Activated naive CD4-positive, alpha-beta T cell treated with anti-CD3 and anti-CD28 coated beads, Interleukin-2, amount 50 U/mL, for 24 hours (primary cell): Measurements from ENCODE around the gene CD44.

Experiments
- H3K27ac Mint-ChIP-seq: one replicate; pipeline ENCODE4 v1.8.0; 2021; ENCODE audit warnings: mild to moderate bottlenecking, mixed read lengths
- H3K27me3 Mint-ChIP-seq: one replicate; pipeline ENCODE4 v1.8.0; 2021; ENCODE audit warnings: mixed read lengths
- H3K36me3 Mint-ChIP-seq: one replicate; pipeline ENCODE4 v1.8.0; 2021; ENCODE audit warnings: mixed read lengths
- H3K4me1 Mint-ChIP-seq: one replicate; pipeline ENCODE4 v1.8.0; 2021; ENCODE audit warnings: mixed read lengths
- H3K4me3 Mint-ChIP-seq: one replicate; pipeline ENCODE4 v1.8.0; 2021; ENCODE audit warnings: mild to moderate bottlenecking, mixed read lengths
- H3K9me3 Mint-ChIP-seq: one replicate; pipeline ENCODE4 v1.8.0; 2021; ENCODE audit warnings: mixed read lengths

CD44 gene

DNA sequence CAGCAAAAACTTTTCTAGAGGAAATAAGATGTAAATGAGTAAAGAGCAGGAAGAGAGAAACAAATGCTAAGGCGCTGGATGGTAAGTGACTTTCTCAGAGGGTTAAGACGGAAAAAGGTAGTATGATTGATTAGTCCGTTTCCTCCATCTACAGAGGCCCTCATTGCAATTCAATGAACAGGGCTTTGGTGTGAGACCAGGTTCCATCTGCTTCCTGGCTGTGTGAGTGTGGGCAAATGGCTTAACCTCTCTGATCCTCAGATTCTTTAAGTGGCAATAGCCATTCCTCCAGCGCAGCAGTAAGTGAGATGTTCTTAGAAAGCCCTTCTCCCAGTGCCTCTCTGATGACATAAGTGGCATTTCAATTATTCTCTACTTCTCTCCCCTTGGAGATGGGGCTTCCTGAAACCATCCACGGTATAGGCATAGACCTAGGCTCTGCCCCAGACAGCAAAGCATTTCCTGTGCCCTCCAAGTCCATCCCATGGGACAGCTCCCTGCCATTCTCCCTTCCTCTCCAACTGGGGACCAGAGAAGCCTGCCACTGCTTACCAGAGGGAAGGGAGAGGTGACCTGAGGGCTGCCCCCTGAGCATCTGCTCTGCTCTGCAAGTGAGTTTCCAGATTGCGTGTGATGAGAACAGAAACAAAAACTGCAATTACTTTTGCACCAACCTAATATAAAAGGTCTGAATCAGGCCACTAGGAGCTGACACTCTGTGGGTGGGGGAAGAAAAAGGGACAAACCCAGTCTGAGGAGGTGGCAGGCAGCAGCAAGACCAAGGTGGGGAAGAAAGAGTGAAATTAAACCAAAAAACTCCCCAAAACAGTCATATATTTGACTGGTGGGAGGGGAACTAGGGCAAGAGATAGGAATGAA, 12.7 kb upstream of the CD44 start:
- H3K4me1 Mint-ChIP-seq, result peaks cover 76% of the 10 kb centered on the region
- H3K36me3 Mint-ChIP-seq, result peaks cover 2% of the 10 kb centered on the region
- peaks cover 5% of the 10 kb centered on the region for H3K9me3 Mint-ChIP-seq
- peak overlapping the region; percentile 98 for H3K27ac Mint-ChIP-seq
- peak overlapping the region; percentile 86 for H3K4me3 Mint-ChIP-seq
- no peaks in the 10 kb centered on the region for H3K27me3 Mint-ChIP-seq

DNA sequence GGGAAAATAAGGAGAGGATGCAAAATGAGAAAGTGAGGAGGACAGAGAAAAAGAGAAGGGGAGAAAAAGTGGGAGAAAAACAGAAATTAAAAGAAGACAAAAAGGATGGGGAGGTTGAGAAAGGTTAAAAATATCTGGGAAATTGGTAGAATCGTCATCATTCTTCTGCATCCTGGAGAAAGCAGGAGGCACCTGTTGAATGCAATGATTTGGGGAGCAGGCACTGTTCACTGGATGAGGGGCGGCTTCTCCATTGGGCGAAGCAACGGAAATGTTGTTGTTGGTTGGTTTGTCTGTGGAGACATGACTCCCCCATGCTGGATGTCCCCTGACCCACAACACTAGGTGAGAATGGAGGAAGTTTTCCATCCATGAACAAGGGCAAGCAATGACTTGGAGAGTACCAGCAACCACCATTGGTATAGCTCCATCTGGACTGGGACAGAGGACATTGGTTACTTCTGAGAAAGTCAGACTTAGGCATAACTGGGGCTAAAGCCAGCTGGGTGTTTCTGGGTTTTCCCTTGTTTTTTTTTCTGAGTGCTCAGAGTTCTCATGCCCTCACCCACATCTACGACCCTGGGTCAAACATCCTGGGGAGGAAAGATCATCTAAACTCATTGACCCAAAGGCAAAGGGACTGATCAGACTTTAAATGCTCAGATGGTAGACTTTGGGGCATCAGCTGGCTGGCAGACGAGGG, 11.9 kb upstream of the CD44 start:
- Mint-ChIP-seq H3K4me3 (peak overlapping the region; percentile 86), H3K4me1 (peaks cover 76% of the 10 kb centered on the region), H3K27me3 (no peaks in the 10 kb centered on the region), H3K36me3 (peaks cover 2% of the 10 kb centered on the region), H3K9me3 (no peaks in the 10 kb centered on the region), H3K27ac (peak overlapping the region; percentile 98)

DNA sequence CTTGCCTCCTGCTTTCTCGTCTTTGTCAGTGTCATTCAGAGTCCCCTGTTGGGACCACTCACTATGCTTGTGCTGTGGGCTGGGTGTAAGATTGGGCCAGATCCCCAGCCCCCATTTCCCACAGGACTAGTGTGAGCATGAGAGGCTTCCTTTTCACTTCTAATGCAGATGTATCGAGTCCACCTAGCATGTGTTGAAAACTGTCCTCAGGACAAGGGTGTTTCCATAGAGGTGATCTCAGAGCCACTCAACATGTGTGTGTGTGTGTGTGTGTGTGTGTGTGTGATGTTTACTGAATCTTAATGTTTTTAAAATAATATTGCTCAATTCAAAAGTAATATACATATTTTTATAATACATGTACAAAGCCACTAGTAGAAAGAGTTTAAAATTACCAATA, 11.4 kb upstream of the CD44 start:
- H3K27ac Mint-ChIP-seq, result peak overlapping the region; percentile 98
- no peaks in the 10 kb centered on the region for H3K9me3 Mint-ChIP-seq
- peaks cover 2% of the 10 kb centered on the region for H3K36me3 Mint-ChIP-seq
- H3K27me3 Mint-ChIP-seq, result no peaks in the 10 kb centered on the region
- peak overlapping the region; percentile 86 for H3K4me3 Mint-ChIP-seq
- H3K4me1 Mint-ChIP-seq, result peaks cover 75% of the 10 kb centered on the region

DNA sequence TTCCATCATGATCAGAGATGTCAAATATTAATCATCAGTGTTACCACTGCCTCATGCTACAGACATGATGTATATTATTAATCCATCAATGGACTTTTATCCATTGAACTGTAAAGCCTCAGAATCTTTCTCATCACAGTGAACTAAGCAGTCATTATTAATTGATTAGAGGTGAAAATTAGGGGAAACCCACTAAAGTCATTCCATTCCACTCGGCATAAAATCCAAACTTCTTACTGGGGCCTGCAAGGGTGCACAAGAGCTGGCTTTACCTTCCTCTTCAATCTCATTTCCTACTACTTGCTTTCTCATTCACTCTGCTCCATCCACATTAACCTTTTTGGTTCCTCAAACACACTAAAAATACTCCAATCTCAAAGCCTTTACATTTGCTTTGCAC, 7.9 kb upstream of the CD44 start:
- no peaks in the 10 kb centered on the region for H3K27me3 Mint-ChIP-seq
- H3K4me3 Mint-ChIP-seq, result no peak overlapping the region
- H3K27ac Mint-ChIP-seq, result no peak overlapping the region
- peaks cover 2% of the 10 kb centered on the region for H3K36me3 Mint-ChIP-seq
- peaks cover 67% of the 10 kb centered on the region for H3K4me1 Mint-ChIP-seq
- H3K9me3 Mint-ChIP-seq, result no peaks in the 10 kb centered on the region

DNA sequence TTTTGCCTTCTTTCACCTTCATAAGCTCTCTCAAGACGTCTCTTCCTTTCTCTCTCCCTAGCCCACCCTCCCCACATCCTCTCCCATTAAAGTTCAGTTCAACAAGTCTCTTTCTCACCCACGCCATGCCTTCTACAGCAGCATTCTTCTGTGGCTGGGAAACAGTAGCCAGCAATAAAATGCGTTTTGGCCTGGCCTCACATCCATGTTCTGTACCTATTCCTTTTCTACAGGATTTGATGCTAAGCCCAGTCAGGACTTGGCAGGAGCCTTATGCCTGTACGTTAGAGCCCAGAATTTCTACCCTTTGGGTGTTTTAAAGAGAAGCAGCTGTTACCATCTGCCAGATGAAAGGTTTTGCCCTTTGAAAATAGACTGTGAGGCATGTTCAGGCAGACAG, 7.1 kb upstream of the CD44 start:
- Mint-ChIP-seq H3K27me3 (no peaks in the 10 kb centered on the region), H3K9me3 (no peaks in the 10 kb centered on the region), H3K4me1 (peaks cover 59% of the 10 kb centered on the region), H3K36me3 (no peaks in the 10 kb centered on the region), H3K27ac (peak overlapping the region; percentile 15), H3K4me3 (no peak overlapping the region)

DNA sequence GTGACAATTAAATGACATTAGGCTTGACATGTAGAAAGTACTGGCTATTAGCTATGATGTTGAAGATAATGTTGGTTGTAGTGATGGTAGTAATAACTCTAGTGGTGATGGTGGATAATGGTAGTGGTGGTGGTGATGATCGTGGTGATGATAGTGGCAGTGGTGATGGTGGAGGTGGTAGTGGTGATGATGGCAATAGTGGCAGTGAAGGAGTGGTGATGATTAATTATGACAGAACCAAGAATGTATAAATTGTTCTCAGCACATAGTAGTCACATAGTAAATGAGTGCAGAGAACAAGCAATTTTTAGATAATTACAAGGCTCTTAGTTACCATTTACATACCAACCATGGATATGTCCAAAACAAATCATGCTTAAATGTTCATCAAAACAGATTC, 5.3 kb upstream of the CD44 start:
- Mint-ChIP-seq H3K9me3 (no peaks in the 10 kb centered on the region), H3K27me3 (no peaks in the 10 kb centered on the region), H3K4me3 (no peak overlapping the region), H3K27ac (peak overlapping the region; percentile 0), H3K4me1 (peaks cover 61% of the 10 kb centered on the region), H3K36me3 (no peaks in the 10 kb centered on the region)

DNA sequence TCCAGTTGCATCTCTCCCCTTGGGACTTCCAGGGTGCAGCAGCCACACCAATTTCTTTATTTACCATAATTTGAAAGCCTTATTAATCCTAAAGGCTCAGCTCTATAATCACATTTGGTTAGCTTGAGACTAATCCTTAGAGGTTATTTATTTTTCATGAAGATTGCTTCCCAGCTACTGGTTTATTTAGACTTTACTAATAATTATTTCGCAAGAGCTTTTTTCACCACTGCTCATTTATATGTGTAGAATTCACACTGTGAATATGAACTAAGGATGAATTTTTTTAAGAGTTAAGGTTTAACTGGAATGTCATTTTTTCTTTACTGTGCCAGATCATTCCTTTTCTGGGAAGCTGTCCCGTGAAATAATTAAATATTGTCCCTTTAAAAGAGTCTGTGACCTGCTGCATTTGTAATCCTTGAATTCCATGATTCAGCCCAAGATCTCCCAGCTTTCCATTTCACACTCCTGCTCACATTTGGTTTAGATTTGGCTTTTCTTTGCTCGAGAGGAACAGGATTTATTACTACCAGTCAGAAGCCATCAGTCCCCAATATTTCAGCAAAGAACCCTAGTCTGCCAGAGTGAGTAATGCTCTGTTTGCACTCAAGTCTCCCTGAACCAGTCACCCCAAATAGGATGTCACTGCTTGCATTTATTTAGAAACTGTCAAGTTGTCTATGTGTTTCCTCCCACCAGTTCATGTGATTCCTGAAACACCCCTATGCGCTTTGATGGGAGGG, 4.4 kb upstream of the CD44 start:
- peak overlapping the region; percentile 60 for H3K27ac Mint-ChIP-seq
- H3K4me1 Mint-ChIP-seq, result peaks cover 58% of the 10 kb centered on the region
- H3K9me3 Mint-ChIP-seq, result no peaks in the 10 kb centered on the region
- no peak overlapping the region for H3K4me3 Mint-ChIP-seq
- H3K36me3 Mint-ChIP-seq, result peaks cover 2% of the 10 kb centered on the region
- H3K27me3 Mint-ChIP-seq, result no peaks in the 10 kb centered on the region

DNA sequence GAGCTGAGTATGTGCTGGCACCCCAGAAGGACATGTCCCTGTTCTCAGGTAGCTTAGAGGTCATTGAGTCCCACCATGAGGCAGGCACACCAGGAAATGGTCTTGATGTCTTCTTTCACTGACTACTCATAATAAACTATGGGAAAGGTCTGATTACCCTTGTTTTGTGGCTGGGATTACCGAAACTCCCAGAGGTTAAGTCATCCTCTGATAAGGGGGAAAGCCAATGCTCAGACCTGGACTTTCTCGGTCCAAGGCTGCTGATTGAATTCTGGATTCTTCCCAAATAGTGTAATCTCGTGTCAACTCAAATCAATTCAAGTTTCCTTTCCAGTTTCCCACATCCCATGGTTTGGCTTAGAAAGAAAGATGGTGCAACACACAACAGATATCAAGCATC, 3.7 kb upstream of the CD44 start:
- Mint-ChIP-seq H3K4me1 (peaks cover 58% of the 10 kb centered on the region), H3K4me3 (no peak overlapping the region), H3K27me3 (no peaks in the 10 kb centered on the region), H3K9me3 (no peaks in the 10 kb centered on the region), H3K27ac (no peak overlapping the region), H3K36me3 (peaks cover 6% of the 10 kb centered on the region)

DNA sequence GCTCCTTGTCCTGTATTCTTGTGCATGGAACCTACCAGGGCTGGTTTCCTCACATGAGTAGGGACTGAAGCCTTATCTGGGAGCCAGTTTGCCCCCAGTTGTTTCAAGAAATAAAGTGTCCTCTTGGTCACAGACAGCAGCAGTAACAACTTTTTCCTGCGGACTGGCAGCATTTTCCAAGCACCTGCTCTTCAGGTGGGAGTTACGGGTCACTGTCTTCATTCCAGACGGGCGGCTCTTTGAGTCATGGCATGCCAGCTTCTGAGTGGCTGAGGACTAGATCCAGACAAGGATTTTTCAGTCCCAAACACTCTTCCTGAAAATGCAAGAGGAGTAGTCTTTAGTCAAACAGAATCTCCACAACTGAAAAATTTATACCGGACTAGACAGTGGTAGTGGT, 2.7 kb upstream of the CD44 start:
- Mint-ChIP-seq H3K27me3 (no peaks in the 10 kb centered on the region), H3K9me3 (no peaks in the 10 kb centered on the region), H3K36me3 (peaks cover 13% of the 10 kb centered on the region), H3K4me1 (peaks cover 48% of the 10 kb centered on the region), H3K4me3 (no peak overlapping the region), H3K27ac (no peak overlapping the region)

DNA sequence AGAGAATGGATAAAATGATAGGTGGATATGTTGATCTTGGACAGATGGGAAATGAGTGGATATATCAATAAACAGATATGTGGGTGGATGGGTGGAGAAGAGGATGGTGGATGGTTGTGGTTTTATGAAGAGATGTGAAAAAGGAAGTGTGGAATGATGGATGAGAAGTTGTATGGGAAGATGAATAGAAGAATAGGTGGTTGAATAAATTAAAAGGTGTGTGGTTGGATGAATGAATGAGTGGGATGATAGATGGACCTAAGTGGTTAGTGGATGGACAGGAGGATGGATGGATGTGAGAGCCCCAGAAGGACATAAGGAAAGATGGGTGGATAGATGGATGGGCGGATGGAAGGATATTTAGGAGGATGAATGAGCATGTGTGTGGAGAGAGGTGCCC, 913 bp upstream of the CD44 start:
- Mint-ChIP-seq H3K4me1 (peaks cover 39% of the 10 kb centered on the region), H3K36me3 (peaks cover 25% of the 10 kb centered on the region), H3K27ac (peak overlapping the region; percentile 96), H3K4me3 (peak overlapping the region; percentile 100), H3K9me3 (no peaks in the 10 kb centered on the region), H3K27me3 (no peaks in the 10 kb centered on the region)

DNA sequence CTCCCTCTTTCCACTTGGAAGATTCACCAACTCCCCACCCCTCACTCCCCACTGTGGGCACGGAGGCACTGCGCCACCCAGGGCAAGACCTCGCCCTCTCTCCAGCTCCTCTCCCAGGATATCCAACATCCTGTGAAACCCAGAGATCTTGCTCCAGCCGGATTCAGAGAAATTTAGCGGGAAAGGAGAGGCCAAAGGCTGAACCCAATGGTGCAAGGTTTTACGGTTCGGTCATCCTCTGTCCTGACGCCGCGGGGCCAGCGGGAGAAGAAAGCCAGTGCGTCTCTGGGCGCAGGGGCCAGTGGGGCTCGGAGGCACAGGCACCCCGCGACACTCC, 397 bp upstream of the CD44 start:
- no peaks in the 10 kb centered on the region for H3K27me3 Mint-ChIP-seq
- peaks cover 35% of the 10 kb centered on the region for H3K4me1 Mint-ChIP-seq
- peak overlapping the region; percentile 96 for H3K27ac Mint-ChIP-seq
- peaks cover 26% of the 10 kb centered on the region for H3K36me3 Mint-ChIP-seq
- H3K4me3 Mint-ChIP-seq, result peak overlapping the region; percentile 100
- no peaks in the 10 kb centered on the region for H3K9me3 Mint-ChIP-seq

DNA sequence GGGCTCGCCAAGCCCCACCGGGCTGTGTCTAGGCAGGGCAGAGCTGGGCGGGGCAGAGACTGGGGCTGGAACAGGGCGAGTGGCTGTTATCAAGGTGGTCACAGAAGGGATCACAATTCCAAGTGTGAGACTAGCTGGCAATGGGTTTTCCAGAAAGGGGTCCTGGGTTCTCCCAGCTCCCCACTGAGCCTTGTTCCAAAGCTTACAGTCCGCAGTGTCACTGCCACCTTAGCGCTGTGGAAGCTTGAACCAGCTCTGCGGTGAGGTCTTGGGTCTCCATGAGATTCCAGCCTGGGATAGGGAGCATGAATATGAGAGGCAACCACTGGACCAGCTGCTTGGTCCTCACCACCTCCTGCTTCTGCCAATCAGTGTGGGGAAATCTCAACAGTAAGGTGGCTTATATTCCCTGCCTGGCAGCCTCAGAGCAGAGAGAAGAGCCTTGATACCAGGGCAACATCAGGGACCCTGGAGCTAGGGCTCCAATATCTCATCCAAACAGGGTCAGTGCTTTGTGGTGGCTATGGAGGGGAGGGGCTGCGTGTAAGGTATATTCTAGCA, 831 bp downstream of the CD44 start:
- Mint-ChIP-seq H3K27me3 (no peaks in the 10 kb centered on the region), H3K36me3 (peaks cover 31% of the 10 kb centered on the region), H3K4me1 (peaks cover 32% of the 10 kb centered on the region), H3K27ac (peak overlapping the region; percentile 96), H3K4me3 (peak overlapping the region; percentile 100), H3K9me3 (no peaks in the 10 kb centered on the region)

DNA sequence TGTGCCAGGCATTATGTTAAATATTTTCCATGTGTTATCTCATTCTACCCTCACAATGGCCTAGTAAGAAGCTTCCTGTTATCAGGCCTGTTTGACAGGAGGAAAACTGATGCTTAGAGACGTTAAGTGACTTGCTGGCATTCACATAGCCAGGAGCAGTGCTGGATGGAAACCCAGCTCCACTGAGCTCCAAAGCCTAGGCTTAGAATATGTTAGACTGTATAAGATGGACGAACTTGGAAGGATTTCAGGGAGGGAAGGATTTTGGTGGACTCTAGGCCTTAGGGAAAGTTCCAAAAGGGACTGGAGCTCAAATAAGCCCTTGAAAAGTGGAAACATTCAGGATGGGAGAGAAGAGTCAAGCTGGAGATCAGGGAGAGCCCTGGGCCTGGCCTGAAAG, 2.1 kb downstream of the CD44 start:
- H3K4me1 Mint-ChIP-seq, result peaks cover 38% of the 10 kb centered on the region
- H3K27ac Mint-ChIP-seq, result peak overlapping the region; percentile 96
- peak overlapping the region; percentile 100 for H3K4me3 Mint-ChIP-seq
- no peaks in the 10 kb centered on the region for H3K27me3 Mint-ChIP-seq
- H3K36me3 Mint-ChIP-seq, result peaks cover 40% of the 10 kb centered on the region
- H3K9me3 Mint-ChIP-seq, result no peaks in the 10 kb centered on the region

DNA sequence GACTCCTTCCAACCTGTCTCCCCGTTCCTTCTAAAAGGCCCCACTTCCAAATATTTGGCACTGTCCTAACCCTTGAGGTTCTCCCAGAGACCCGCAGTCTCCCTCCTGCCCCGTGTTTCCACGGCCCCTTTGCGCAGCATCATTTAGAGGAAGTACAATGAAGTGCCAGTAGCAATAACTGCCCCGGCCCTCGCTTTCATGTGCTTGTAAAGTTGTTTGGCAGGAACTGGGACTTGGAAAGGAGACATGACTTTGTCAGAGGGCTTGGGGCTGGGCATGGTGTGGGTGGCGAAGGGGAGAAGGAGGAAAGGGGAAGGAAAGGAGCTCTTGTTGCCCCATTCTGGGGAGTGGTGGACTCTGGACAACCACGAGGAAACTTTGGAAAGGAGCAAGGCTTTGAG, 2.6 kb downstream of the CD44 start:
- H3K4me3 Mint-ChIP-seq, result peak overlapping the region; percentile 100
- peak overlapping the region; percentile 96 for H3K27ac Mint-ChIP-seq
- H3K27me3 Mint-ChIP-seq, result no peaks in the 10 kb centered on the region
- no peaks in the 10 kb centered on the region for H3K9me3 Mint-ChIP-seq
- peaks cover 41% of the 10 kb centered on the region for H3K36me3 Mint-ChIP-seq
- H3K4me1 Mint-ChIP-seq, result peaks cover 43% of the 10 kb centered on the region

DNA sequence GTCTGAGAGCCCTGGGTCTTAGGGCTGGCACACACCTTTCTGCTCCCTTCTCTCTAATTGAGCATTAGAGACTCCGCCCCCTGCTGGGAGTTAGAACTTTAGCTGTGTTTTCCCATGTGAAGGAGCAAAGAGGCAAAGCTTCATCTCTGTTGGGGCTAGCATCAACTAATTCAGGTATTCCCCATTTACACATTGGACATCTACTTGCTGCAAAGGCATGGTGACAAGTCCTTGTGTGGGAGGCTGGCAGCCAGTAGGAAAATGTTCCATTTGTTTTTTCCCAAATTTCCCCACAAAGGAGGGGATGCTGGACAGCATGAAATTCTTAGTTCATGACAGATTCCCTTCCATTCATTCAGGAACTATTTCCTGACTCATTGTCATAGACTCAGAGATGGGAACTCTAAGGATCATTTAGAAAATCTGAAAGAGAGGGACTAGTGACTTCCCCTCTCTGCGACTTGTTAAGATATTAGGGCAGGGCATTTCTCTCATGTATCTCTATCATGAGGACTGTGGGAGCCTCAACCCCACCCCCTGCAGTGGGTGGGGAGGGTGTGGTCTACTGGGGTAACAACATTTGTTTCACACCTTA, 3.6 kb downstream of the CD44 start:
- H3K27ac Mint-ChIP-seq, result peak overlapping the region; percentile 84
- no peaks in the 10 kb centered on the region for H3K27me3 Mint-ChIP-seq
- H3K4me3 Mint-ChIP-seq, result peak overlapping the region; percentile 100
- H3K36me3 Mint-ChIP-seq, result peaks cover 48% of the 10 kb centered on the region
- H3K4me1 Mint-ChIP-seq, result peaks cover 47% of the 10 kb centered on the region
- no peaks in the 10 kb centered on the region for H3K9me3 Mint-ChIP-seq
